Right renal cortex interstitium (tissue), 3 donors: ENCODE data around the gene CCDC148. TPM values are rescaled to one million over a fixed set of nuclear protein-coding genes. Genes with fewer than 3 reads are reported as not detected.
A peak's percentile ranks its signal among the peaks of the same experiment; 100 is the strongest.
"Not testable (repeated sequence)": the region's sequence is repeated elsewhere in the genome, so short reads cannot be mapped to it uniquely, and the experiment has no call there.

ENCODE experiments used
- DNase-seq, 3 donors: peaks; one replicate each; pipeline ENCODE4 v3.0.0-alpha.2; 2013; ENCODE audit warnings: low read depth in 3 of 3, low spot score in 2 of 3
- polyA plus RNA-seq, 3 donors: library from polyadenylated mRNA; unstranded; fragments of 120-200 nt; gene quantifications; one replicate each; pipeline ENCODE4 v1.2.1, GENCODE V29; 2013; ENCODE audit not compliant: insufficient read length in 3 of 3

Gene CCDC148
- polyA plus RNA-seq, 3 donors = 6.7 to 8.2 (median 8.0) TPM

GRCh38 chr2:158484892-158485556, 28.5 kb upstream of the CCDC148 start:
- DNase-seq = no peak

- no peak for DNase-seq
Observed at GRCh38 chr2:158482594-158482993, 26.0 kb upstream of the CCDC148 start.

- DNase-seq = no peak
Observed at GRCh38 chr2:158481116-158481515, 24.6 kb upstream of the CCDC148 start.

- DNase-seq = no peak
Observed at GRCh38 chr2:158478816-158479215, 22.3 kb upstream of the CCDC148 start.

GRCh38 chr2:158478237-158478636, 21.7 kb upstream of the CCDC148 start:
- DNase-seq = no peak

- no peak for DNase-seq
Observed at GRCh38 chr2:158477202-158477601, 20.6 kb upstream of the CCDC148 start.

- not testable (repeated sequence) for DNase-seq
Observed at GRCh38 chr2:158474526-158475011, 18.0 kb upstream of the CCDC148 start.

GRCh38 chr2:158473719-158474392, 17.3 kb upstream of the CCDC148 start:
- no peak for DNase-seq

GRCh38 chr2:158473300-158473699, 16.7 kb upstream of the CCDC148 start:
- DNase-seq = not testable (repeated sequence)

- not testable (repeated sequence) for DNase-seq
Observed at GRCh38 chr2:158472829-158473228, 16.3 kb upstream of the CCDC148 start.

- no peak for DNase-seq
Observed at GRCh38 chr2:158467248-158467647, 10.7 kb upstream of the CCDC148 start.

- no peak for DNase-seq
Observed at GRCh38 chr2:158464426-158465281, 8.1 kb upstream of the CCDC148 start.

GRCh38 chr2:158463496-158464095, 7.0 kb upstream of the CCDC148 start:
- no peak for DNase-seq

GRCh38 chr2:158460632-158461297, 4.2 kb upstream of the CCDC148 start:
- DNase-seq = no peak

GRCh38 chr2:158459161-158460003, 2.8 kb upstream of the CCDC148 start:
- DNase-seq = no peak

GRCh38 chr2:158458617-158458920, 2.0 kb upstream of the CCDC148 start:
- no peak for DNase-seq

GRCh38 chr2:158457826-158458616, 1.5 kb upstream of the CCDC148 start:
- peak; percentile 50 to 80 (median 62) for DNase-seq

GRCh38 chr2:158457092-158457825, 706 bp upstream of the CCDC148 start:
- DNase-seq = peak in 1 of 3 donors; percentile 27
